Measurements from ENCODE around the gene CDC42SE1.

DNA sequence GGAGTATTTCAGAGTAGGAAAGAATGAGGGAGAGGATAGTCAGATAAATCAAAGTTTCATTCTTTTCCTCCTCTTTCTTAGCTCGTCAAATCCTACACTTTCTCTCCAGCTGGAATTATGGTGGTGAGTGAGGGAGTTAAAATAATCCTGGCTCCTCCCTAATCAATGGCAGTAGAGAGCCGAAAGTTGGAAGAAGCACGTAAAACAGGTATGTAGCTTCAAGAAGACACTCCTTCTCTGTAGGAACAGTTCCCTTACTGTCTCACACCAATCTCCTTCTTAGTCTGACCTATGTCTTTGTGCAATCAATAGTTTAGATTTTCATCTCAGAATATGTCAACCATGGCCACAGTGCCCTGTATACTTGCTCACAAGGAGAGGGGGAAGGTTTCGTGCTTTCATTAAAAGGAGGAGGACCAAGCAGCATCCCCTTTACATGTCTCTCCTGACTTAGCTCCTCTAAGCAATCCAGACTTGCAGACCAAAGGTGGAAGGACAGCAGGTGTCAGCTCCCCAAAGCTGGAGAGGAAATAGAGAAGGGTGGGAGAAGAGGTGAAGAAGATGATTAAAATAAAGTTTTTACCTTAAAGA is 53.6 kb downstream of the CDC42SE1 start:
- TF ChIP-seq POLR2A (IDR thresholded peaks at IDR 0.05) (no peak), CTCF (IDR thresholded peaks at IDR 0.05) (no peak)

Data from sigmoid colon (tissue), 3 donors.